ENCODE measurements around the gene ASAP2.

DNA sequence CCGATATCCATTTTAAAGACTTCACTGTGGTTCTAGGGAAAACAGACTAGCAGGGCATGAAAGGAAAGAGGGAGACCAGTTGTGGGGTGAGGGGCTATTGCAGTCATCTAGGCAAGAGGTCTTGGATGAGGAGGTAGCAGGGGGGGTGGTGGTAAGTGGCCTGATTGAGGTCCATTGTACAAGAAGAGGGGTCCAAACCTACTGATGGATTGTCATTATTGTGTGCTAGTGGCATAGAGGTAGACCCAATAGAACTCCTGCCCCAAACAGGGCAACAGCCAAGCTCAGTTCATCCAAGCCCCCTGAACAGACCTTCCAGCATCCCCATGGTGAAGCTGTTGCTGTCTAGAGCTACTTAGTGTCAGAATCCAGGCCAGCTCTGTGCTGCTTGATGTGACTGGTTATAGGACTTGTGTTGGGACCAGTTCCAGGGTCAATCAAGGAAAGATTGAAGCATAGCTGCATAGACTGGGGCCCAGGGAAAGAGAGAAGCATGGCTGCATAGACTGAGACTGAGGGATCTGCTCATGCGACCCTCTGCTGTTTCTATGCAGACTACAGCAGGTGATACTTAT, 7.0 kb downstream of the ASAP2 start:
- no peak for TF ChIP-seq RAD21 (conservative IDR thresholded peaks at IDR 0.05)
- TF ChIP-seq, protein P1, sequence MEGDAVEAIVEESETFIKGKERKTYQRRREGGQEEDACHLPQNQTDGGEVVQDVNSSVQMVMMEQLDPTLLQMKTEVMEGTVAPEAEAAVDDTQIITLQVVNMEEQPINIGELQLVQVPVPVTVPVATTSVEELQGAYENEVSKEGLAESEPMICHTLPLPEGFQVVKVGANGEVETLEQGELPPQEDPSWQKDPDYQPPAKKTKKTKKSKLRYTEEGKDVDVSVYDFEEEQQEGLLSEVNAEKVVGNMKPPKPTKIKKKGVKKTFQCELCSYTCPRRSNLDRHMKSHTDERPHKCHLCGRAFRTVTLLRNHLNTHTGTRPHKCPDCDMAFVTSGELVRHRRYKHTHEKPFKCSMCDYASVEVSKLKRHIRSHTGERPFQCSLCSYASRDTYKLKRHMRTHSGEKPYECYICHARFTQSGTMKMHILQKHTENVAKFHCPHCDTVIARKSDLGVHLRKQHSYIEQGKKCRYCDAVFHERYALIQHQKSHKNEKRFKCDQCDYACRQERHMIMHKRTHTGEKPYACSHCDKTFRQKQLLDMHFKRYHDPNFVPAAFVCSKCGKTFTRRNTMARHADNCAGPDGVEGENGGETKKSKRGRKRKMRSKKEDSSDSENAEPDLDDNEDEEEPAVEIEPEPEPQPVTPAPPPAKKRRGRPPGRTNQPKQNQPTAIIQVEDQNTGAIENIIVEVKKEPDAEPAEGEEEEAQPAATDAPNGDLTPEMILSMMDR (IDR thresholded peaks at IDR 0.05; ENCODE audit: poor library complexity, severe bottlenecking): no peak
